Activated naive CD4-positive, alpha-beta T cell treated with Interleukin-2 at 50 U/mL for 16 hours (primary cell): Measurements from ENCODE around the gene GTF2H2.
"Not testable (repeated sequence)": the region's sequence is repeated elsewhere in the genome, so short reads cannot be mapped to it uniquely, and the experiment has no call there.

Experiments used
- DNase-seq: peaks from one replicate; pipeline ENCODE4 v3.0.0-alpha.2; 2020

Gene GTF2H2

DNA sequence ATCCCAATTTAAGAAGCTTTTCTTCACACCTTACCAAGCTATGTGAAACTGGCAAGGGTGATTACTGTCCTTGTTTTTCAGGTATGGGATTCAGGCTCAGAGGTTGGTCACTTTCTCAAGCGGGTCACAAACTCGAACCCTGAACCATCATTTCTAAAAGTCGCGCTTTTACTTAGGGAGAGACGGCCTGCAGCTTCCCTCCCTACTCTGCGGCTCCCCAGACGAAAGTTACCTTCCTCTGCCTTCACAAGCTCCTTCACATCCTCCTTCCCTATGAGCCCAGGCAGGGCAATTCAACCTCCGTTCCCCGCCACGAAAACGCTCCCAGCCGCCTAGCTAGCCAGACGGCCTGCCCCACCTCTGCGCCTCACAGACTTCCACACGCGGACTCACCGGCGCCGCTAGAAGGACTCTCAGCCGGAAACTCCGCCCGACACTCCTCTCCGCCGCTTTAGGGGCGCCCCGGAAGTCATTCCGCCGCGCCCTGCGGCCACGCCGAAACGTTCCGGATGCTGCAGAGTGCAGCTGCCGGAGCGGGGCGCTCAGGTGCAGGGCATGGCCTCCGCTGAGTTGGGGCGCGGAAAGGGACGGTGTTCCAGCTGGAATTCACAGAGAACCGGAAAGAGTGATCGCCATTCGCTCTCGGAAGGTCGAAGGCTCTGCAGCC, at the start of gene GTF2H2:
TSS of gene GTF2H2 (minus strand) at position 415 of the 667 bp plus-strand sequence. CDS start 4,913 bp downstream, outside the sequence.
- DNase-seq: not testable (repeated sequence)

GRCh38 chr5:71109730-71110275, 42.3 kb upstream of the GTF2H2 start:
- not testable (repeated sequence) for DNase-seq

- DNase-seq: not testable (repeated sequence)
Measured at GRCh38 chr5:71099996-71100395, 32.5 kb upstream of the GTF2H2 start.

- not testable (repeated sequence) for DNase-seq
Measured at GRCh38 chr5:71097930-71098203, 30.4 kb upstream of the GTF2H2 start.

DNA sequence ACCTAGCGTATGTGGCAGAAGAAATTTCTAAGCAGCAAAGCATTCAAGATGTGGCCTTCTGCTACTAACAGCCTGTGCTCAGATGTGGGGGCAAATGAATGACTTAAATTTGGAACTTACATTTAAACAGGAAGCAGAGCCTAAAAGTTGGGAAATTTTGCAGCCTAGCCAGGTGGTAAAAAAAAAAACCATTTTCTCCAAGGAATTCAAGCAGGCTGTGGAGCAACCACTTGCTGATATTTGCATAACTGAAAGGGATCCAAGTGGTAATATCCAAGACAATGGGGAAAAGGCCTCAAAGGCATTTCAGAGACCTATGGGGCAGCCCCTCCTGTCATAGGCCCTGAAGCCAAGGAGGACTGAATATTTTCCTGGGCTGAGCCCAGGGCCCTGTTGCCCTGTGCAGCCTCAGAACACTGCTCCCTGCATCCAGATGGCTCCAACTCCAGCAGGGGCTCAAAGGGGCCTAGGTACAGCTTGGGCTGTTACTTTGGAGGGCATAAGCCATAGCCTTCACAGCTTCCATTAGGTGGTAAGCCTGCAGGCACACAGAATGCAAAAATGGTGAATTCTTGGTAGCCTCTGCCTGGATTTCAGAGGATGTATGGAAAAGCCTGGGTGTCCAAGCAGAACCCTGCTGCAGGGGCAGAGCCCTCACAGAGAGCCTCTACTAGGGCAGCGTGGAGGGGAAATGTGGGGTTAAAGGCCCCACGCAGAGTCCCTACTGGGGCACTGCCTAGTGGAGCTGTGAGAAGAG, 29.9 kb upstream of the GTF2H2 start:
- not testable (repeated sequence) for DNase-seq

GRCh38 chr5:71089773-71090172, 22.3 kb upstream of the GTF2H2 start:
- not testable (repeated sequence) for DNase-seq

DNA sequence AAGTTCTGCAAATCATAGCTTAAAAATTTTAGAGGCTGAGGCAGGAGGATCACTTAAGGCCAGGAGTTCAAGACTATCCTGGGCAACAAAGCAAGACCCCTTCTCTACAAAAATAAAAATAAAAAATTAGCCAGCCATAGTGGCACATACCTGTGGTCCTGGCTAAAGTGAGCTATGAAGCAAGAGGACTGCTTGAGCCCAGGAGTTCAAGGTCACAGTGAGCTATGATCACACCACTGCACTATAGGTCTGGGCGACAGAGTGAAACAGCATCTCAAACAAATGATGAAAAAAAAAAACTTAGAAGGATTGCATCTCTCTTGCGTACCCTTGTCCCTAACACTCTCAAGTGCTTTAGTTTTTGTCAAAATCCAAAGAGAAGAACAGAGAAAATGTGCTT, 21.3 kb upstream of the GTF2H2 start:
- DNase-seq: not testable (repeated sequence)

DNA sequence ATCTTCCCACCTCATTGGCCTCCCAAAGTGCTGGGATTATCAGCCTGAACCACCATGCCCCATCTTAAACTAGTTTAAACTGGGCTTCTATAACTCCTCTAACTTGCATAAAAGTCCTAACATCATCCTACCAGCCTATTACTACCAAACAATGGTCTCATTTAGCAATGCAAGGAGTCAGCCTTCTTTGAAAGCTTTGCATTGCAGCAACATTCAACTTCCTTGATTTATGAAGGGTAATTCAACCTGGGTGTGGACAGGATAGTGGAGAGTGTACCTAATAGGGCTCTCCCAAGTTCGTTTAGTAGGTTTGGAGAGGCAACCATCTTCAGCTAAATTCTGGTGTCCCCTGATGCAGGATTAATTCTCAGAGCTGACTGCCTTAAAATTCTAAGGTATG, 18.7 kb upstream of the GTF2H2 start:
- DNase-seq: not testable (repeated sequence)

GRCh38 chr5:71084280-71085063, 17.0 kb upstream of the GTF2H2 start:
- not testable (repeated sequence) for DNase-seq

- DNase-seq: not testable (repeated sequence)
Measured at GRCh38 chr5:71082898-71083297, 15.4 kb upstream of the GTF2H2 start.

GRCh38 chr5:71082340-71082739, 14.9 kb upstream of the GTF2H2 start:
- not testable (repeated sequence) for DNase-seq

DNA sequence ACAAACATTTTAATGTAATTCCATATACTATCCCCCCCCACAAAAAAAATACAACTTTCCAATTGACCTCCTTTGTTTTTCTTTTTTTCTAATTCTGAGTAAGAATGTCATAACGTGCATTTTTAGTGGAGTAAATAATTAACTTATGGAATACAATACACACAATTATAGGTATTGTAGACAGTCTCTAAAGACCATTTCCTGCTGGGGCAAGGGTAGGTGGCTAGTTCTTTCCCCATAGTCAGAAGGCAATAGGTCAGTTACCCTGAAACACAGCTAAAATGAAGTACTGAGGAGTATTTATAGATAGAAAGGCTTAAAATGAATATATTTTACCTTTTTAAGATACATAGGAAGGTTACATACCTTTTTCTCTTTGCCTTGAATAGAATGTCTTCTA, 6.2 kb downstream of the GTF2H2 start:
- DNase-seq: not testable (repeated sequence)

- not testable (repeated sequence) for DNase-seq
Measured at GRCh38 chr5:71059426-71059825, 8.1 kb downstream of the GTF2H2 start.

DNA sequence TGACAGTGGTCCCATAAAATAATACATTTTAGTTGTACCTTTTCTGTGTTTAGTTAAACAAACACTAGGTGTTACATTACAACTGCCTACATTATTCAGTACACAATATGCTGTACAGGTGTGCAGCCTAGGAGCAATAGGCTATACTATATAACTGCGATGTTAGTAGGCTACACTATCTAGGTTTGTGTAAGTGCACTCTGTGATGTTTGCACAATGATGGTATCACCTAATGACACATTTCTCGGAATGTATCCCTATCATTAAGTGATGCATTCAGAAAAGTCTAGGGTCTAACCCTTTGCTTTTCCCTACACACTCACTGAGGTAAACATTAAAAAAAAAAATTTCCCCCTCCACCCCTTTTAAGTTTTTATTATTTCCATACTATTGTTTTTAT, 22.7 kb downstream of the GTF2H2 start:
- not testable (repeated sequence) for DNase-seq

- not testable (repeated sequence) for DNase-seq
Measured at GRCh38 chr5:71044128-71044527, 23.3 kb downstream of the GTF2H2 start.

GRCh38 chr5:71031046-71031776, 36.3 kb downstream of the GTF2H2 start:
- DNase-seq: not testable (repeated sequence)

DNA sequence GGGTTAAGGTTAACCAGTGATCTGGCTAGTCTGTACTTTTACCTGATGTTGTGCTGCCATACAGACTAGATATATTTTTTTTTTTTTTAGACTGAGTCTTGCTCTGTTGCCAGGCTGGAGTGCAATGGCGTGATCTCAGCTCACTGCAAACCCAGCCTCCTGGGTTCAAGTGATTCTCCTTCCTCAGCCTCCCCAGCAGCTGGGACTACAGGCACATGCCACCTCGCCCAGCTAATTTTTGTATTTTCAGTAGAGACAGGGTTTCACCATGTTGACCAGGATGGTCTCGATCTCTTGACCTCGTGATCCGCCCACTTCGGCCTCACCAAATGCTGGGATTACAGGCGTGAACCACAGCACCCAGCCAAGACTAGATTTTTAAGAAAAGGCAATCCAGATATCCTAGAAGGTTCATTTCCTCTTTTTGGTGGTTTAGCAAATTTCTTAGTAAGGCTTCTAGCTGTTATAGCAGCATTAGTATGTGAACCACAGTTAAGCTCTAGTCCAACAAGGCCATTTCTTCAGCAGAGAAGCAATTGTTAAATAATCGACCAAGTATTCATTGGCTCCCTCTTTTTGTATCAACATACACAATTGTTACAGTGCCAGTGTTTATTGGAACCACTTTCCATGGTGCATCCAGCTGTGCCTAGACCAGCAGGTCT, 42.1 kb downstream of the GTF2H2 start, which contains the start of gene NAIP:
TSS of gene NAIP (minus strand) at position 51 of the 665 bp plus-strand sequence. CDS start 12,424 bp downstream, outside the sequence.
- DNase-seq: not testable (repeated sequence)

- DNase-seq: not testable (repeated sequence)
Measured at GRCh38 chr5:71020643-71021042, 46.8 kb downstream of the GTF2H2 start.

DNA sequence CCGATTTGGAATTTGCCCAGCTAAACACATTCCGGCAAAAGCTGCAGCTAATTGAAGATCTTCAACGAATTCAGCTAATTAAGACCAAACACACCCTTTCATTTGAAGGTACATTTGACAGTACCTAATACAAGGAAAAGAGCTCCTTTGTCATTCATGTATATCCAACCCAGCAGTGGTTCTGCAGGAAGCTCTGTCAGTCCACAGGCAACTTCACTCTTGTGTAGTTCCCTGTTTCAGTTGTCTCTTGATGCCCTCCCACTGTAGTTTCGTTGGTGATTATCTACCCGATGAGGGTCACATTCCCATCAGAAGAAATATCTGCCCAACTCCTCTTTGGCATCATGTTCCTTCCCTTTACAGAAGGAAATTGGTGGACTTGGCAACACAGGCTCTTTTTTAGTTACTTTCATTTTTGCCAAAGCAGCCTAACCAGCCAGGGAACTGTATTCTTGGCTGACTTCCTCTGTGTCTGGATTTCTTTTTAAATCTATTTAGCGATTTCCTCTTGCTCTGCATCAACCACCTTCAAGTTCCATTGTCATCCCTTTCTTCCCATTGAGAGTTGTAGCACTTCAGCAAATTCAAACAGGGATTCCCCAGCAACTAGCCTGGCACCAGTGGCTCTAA, 49.0 kb downstream of the GTF2H2 start:
- DNase-seq: not testable (repeated sequence)

GRCh38 chr5:71014176-71014575, 53.3 kb downstream of the GTF2H2 start:
- no peak for DNase-seq

GRCh38 chr5:71013575-71013974, 53.9 kb downstream of the GTF2H2 start:
- no peak for DNase-seq
